ENCODE measurements around the gene HUS1. TPM values are rescaled to one million over a fixed set of nuclear protein-coding genes. Genes with fewer than 3 reads are reported as not detected.

The HUS1 gene
- total and polyA plus RNA-seq, 2 of the 13 experiments (the other 11 are each of a cell fraction or from before 2014, with no cell fraction given): 14.8 to 16.9 TPM

DNA sequence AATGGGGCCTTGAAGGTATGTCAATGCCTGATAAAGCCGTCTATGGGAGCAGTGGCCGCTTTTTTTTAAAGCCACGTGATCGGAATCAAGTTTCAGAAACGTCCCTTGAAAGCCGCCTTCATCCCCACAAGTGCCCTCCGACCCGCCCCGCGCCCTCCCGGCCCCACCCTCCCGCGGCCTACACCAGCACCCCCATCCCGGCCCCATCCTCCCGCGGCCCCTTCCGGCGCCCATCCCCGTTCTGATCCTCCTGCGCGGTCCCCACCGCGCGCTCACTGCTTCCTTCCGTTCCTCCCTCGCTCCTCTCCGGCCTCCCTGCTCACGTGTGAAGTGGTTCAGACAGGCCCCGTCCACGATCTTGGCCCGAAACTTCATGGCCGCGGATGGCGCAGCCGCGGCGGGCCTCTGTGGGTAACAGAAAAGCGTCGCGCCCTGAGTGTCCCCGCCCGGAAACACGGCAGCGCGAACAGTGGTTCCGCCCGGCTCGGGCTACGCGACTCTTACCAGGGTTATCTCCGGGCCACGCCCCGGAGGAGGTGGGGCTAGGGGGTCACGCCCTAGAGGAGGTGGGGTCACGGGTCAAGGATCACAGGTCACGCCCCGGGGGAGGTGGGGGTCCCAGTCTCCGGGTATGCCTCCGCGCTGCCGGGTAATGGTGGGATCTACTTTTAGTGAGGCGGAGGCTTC, at the start of gene HUS1 (continued):
- TF ChIP-seq, protein P1, sequence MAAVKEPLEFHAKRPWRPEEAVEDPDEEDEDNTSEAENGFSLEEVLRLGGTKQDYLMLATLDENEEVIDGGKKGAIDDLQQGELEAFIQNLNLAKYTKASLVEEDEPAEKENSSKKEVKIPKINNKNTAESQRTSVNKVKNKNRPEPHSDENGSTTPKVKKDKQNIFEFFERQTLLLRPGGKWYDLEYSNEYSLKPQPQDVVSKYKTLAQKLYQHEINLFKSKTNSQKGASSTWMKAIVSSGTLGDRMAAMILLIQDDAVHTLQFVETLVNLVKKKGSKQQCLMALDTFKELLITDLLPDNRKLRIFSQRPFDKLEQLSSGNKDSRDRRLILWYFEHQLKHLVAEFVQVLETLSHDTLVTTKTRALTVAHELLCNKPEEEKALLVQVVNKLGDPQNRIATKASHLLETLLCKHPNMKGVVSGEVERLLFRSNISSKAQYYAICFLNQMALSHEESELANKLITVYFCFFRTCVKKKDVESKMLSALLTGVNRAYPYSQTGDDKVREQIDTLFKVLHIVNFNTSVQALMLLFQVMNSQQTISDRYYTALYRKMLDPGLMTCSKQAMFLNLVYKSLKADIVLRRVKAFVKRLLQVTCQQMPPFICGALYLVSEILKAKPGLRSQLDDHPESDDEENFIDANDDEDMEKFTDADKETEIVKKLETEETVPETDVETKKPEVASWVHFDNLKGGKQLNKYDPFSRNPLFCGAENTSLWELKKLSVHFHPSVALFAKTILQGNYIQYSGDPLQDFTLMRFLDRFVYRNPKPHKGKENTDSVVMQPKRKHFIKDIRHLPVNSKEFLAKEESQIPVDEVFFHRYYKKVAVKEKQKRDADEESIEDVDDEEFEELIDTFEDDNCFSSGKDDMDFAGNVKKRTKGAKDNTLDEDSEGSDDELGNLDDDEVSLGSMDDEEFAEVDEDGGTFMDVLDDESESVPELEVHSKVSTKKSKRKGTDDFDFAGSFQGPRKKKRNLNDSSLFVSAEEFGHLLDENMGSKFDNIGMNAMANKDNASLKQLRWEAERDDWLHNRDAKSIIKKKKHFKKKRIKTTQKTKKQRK (IDR thresholded peaks at IDR 0.05; ENCODE audit: low read length): no peak
- TF ChIP-seq MXI1 (IDR thresholded peaks at IDR 0.05; ENCODE audit: borderline replicate concordance, low read depth, low read length) (peak; percentile 57; the same call in 2 of the 3 replicates), ZNF430 (CRISPR knock-in tag; IDR thresholded peaks at IDR 0.05) (peak; percentile 89), BHLHE40 (IDR thresholded peaks at IDR 0.05; ENCODE audit: low read length) (peak; percentile 85), KDM5A (IDR thresholded peaks at IDR 0.05; ENCODE audit: borderline replicate concordance, low read length) (peak; percentile 94), ZNF225 (CRISPR knock-in tag; IDR thresholded peaks at IDR 0.05) (peak; percentile 93), XBP1 (CRISPR knock-in tag; IDR thresholded peaks at IDR 0.05) (peak; percentile 60; the same call in 1 of the 2 replicates), ZNF567 (CRISPR knock-in tag; IDR thresholded peaks at IDR 0.05; ENCODE audit: borderline replicate concordance) (no peak), TBP (CRISPR knock-in tag; IDR thresholded peaks at IDR 0.05) (no peak), ARHGAP35 (CRISPR knock-in tag; IDR thresholded peaks at IDR 0.05; ENCODE audit: borderline replicate concordance) (peak; percentile 90; the same call in 1 of the 2 replicates), ZSCAN25 (CRISPR knock-in tag; IDR thresholded peaks at IDR 0.05) (peak; percentile 50; the same call in 1 of the 2 replicates), HNRNPL (IDR thresholded peaks at IDR 0.05; ENCODE audit: low read depth, low read length) (peak; percentile 76; the same call in 1 of the 2 replicates), PHF21A (CRISPR knock-in tag; IDR thresholded peaks at IDR 0.05) (peak; percentile 76), ZNF501 (CRISPR knock-in tag; IDR thresholded peaks at IDR 0.05) (peak; percentile 71)
- TF ChIP-seq, protein P2, sequence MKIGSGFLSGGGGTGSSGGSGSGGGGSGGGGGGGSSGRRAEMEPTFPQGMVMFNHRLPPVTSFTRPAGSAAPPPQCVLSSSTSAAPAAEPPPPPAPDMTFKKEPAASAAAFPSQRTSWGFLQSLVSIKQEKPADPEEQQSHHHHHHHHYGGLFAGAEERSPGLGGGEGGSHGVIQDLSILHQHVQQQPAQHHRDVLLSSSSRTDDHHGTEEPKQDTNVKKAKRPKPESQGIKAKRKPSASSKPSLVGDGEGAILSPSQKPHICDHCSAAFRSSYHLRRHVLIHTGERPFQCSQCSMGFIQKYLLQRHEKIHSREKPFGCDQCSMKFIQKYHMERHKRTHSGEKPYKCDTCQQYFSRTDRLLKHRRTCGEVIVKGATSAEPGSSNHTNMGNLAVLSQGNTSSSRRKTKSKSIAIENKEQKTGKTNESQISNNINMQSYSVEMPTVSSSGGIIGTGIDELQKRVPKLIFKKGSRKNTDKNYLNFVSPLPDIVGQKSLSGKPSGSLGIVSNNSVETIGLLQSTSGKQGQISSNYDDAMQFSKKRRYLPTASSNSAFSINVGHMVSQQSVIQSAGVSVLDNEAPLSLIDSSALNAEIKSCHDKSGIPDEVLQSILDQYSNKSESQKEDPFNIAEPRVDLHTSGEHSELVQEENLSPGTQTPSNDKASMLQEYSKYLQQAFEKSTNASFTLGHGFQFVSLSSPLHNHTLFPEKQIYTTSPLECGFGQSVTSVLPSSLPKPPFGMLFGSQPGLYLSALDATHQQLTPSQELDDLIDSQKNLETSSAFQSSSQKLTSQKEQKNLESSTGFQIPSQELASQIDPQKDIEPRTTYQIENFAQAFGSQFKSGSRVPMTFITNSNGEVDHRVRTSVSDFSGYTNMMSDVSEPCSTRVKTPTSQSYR (CRISPR knock-in tag; IDR thresholded peaks at IDR 0.05; ENCODE audit: borderline replicate concordance): peak; percentile 27; the same call in 1 of the 2 replicates
- TF ChIP-seq, protein P3, sequence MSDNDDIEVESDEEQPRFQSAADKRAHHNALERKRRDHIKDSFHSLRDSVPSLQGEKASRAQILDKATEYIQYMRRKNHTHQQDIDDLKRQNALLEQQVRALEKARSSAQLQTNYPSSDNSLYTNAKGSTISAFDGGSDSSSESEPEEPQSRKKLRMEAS (IDR thresholded peaks at IDR 0.05): peak; percentile 84
- TF ChIP-seq, protein P4, sequence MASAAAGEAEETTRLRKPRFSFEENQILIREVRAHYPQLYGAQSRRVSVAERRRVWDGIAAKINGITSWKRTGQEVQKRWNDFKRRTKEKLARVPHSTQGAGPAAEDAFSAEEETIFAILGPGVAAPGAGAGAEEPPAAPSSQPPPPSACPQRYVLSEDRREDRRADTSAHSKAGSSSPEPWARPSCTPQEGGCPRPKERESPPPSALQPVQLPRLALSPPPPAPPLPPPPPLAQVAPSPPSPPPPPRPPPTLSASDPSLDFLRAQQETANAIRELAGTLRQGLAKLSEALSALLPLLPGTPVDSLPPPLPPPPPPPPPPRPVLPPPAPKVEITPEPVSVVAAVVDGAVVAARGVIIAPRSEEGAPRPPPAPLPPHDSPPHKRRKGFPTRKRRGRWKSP (CRISPR knock-in tag; IDR thresholded peaks at IDR 0.05): peak; percentile 61; the same call in 1 of the 2 replicates
- TF ChIP-seq, protein P5, sequence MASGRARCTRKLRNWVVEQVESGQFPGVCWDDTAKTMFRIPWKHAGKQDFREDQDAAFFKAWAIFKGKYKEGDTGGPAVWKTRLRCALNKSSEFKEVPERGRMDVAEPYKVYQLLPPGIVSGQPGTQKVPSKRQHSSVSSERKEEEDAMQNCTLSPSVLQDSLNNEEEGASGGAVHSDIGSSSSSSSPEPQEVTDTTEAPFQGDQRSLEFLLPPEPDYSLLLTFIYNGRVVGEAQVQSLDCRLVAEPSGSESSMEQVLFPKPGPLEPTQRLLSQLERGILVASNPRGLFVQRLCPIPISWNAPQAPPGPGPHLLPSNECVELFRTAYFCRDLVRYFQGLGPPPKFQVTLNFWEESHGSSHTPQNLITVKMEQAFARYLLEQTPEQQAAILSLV (CRISPR knock-in tag; IDR thresholded peaks at IDR 0.05; ENCODE audit: borderline replicate concordance): peak; percentile 88; the same call in 1 of the 2 replicates
